OCI-LY1 (cell line): ENCODE measurements around the gene MRPL54.

Experiments
- H2AFZ ChIP-seq: fragments of 200-600 bp; sonication (generic), shearing (Covaris generic); 2 replicates; pipeline ENCODE4 v1.6.0; 2014; ENCODE audit warnings: antibody characterized with exemption, mild to moderate bottlenecking, low read length
- H3F3A ChIP-seq: fragments of 200-600 bp; sonication (generic), shearing (Covaris generic); 2 replicates; pipeline ENCODE4 v1.6.0; 2014; ENCODE audit warnings: mild to moderate bottlenecking, antibody characterized with exemption, low read length, moderate library complexity; ENCODE audit not compliant: insufficient read depth
- H3K27ac ChIP-seq: fragments of 200-600 bp; sonication (generic); 2 replicates; pipeline ENCODE4 v1.5.1; 2014; ENCODE audit warnings: low read length, mixed run types, mild to moderate bottlenecking, low read depth; ENCODE audit not compliant: poor library complexity, severe bottlenecking
- H3K27me3 ChIP-seq: fragments of 200-600 bp; sonication (generic); 2 replicates; pipeline ENCODE4 v1.6.0; 2014; ENCODE audit warnings: antibody characterized with exemption, mild to moderate bottlenecking, low read length, moderate library complexity; ENCODE audit not compliant: insufficient read depth
- H3K36me3 ChIP-seq: fragments of 200-600 bp; sonication (generic); 2 replicates; pipeline ENCODE4 v1.6.1; 2014; ENCODE audit warnings: mild to moderate bottlenecking, antibody characterized with exemption, low read length, moderate library complexity, mixed read lengths; ENCODE audit not compliant: insufficient read depth
- H3K4me1 ChIP-seq: fragments of 200-600 bp; sonication (generic); 2 replicates; pipeline ENCODE4 v1.5.1; 2014; ENCODE audit warnings: mild to moderate bottlenecking, low read length, moderate library complexity; ENCODE audit not compliant: insufficient read depth, severe bottlenecking
- H3K4me2 ChIP-seq: fragments of 200-600 bp; sonication (generic), shearing (Covaris generic); 2 replicates; pipeline ENCODE4 v1.6.1; 2014; ENCODE audit warnings: low read length
- H3K4me3 ChIP-seq: fragments of 200-600 bp; sonication (generic); 2 replicates; pipeline ENCODE4 v1.5.1; 2014; ENCODE audit warnings: low read length, low read depth, mild to moderate bottlenecking, mixed read lengths; ENCODE audit not compliant: poor library complexity, severe bottlenecking
- H3K79me2 ChIP-seq: fragments of 200-600 bp; shearing (Covaris generic); 2 replicates; pipeline ENCODE4 v1.6.1; 2016; ENCODE audit warnings: mixed run types, low read length, mixed read lengths; ENCODE audit not compliant: insufficient read depth
- H3K9ac ChIP-seq: fragments of 200-600 bp; sonication (generic), shearing (Covaris generic); 2 replicates; pipeline ENCODE4 v1.6.1; 2014; ENCODE audit warnings: mild to moderate bottlenecking, low read length, mixed read lengths
- H3K9me2 ChIP-seq: fragments of 200-600 bp; sonication (generic), shearing (Covaris generic); 2 replicates; pipeline ENCODE4 v1.6.1; 2014; ENCODE audit warnings: low read depth, mild to moderate bottlenecking, low read length, mixed read lengths
- H3K9me3 ChIP-seq: fragments of 200-600 bp; shearing (Covaris generic); 2 replicates; pipeline ENCODE4 v1.6.1; 2014; ENCODE audit warnings: low read length, mixed read lengths
- H4K20me1 ChIP-seq: fragments of 200-600 bp; sonication (generic), shearing (Covaris generic); 2 replicates; pipeline ENCODE4 v1.6.0; 2016; ENCODE audit warnings: mild to moderate bottlenecking, low read length; ENCODE audit not compliant: insufficient read depth
- CTCF ChIP-seq: fragments of 200-600 bp; sonication (generic), shearing (Covaris generic); IDR thresholded peaks from 2 replicates; pipeline ENCODE4 v1.5.1; 2017; ENCODE audit warnings: mild to moderate bottlenecking, antibody characterized with exemption, low read length, moderate library complexity, mixed read lengths
- EZH2 ChIP-seq: fragments of 200-600 bp; sonication (generic), shearing (Covaris generic); IDR thresholded peaks from 2 replicates; pipeline ENCODE4 v1.8.0; 2017; ENCODE audit warnings: borderline replicate concordance, mixed run types, mild to moderate bottlenecking, antibody characterized with exemption, low read length, moderate library complexity, mixed read lengths

The MRPL54 gene

GRCh38 chr19:3783660-3784584, 21.4 kb downstream of the MRPL54 start:
- H3K79me2 ChIP-seq: no peaks in the 10 kb centered on the region
- peaks cover 8% of the 10 kb centered on the region; the same call in 1 of the 2 replicates for H3K27me3 ChIP-seq
- H3K4me1 ChIP-seq: no peaks in the 10 kb centered on the region

GRCh38 chr19:3784607-3785450, 22.3 kb downstream of the MRPL54 start:
- Histone ChIP-seq H3K27me3 (peaks cover 8% of the 10 kb centered on the region; the same call in 1 of the 2 replicates), H3K4me2 (no peak overlapping the region), H3K9me2 (no peaks in the 10 kb centered on the region), H3K27ac (no peak overlapping the region), H3K36me3 (no peaks in the 10 kb centered on the region; the same call in 1 of the 2 replicates), H3K9ac (no peak overlapping the region), H3K79me2 (no peaks in the 10 kb centered on the region), H2AFZ (no peak overlapping the region), H3K4me1 (no peaks in the 10 kb centered on the region), H3K4me3 (no peak overlapping the region), H3F3A (no peaks in the 10 kb centered on the region), H4K20me1 (no peaks in the 10 kb centered on the region), H3K9me3 (peaks cover 13% of the 10 kb centered on the region)
- no peak for TF ChIP-seq EZH2

More at GRCh38 chr19:3783660-3784584, 21.4 kb downstream of the MRPL54 start:
- Histone ChIP-seq H3K36me3 (no peaks in the 10 kb centered on the region; the same call in 1 of the 2 replicates), H3K9me3 (peaks cover 13% of the 10 kb centered on the region), H2AFZ (no peak overlapping the region), H3K27ac (no peak overlapping the region), H3K9ac (no peak overlapping the region), H3F3A (no peaks in the 10 kb centered on the region), H4K20me1 (no peaks in the 10 kb centered on the region), H3K4me2 (no peak overlapping the region), H3K9me2 (no peaks in the 10 kb centered on the region), H3K4me3 (no peak overlapping the region)
- TF ChIP-seq EZH2: no peak
- peak; percentile 28; the same call in 1 of the 2 replicates for TF ChIP-seq CTCF

GRCh38 chr19:3785451-3785937, 23.0 kb downstream of the MRPL54 start:
- peaks cover 8% of the 10 kb centered on the region; the same call in 1 of the 2 replicates for H3K27me3 ChIP-seq
- H3K4me1 ChIP-seq: no peaks in the 10 kb centered on the region
- H3K4me2 ChIP-seq: no peak overlapping the region
- no peak overlapping the region for H3K9ac ChIP-seq
- H3K4me3 ChIP-seq: no peak overlapping the region
- H3F3A ChIP-seq: no peaks in the 10 kb centered on the region
- H4K20me1 ChIP-seq: no peaks in the 10 kb centered on the region
- no peaks in the 10 kb centered on the region; the same call in 1 of the 2 replicates for H3K36me3 ChIP-seq
- peaks cover 13% of the 10 kb centered on the region for H3K9me3 ChIP-seq
- TF ChIP-seq EZH2: no peak
- no peak for TF ChIP-seq CTCF
- no peaks in the 10 kb centered on the region for H3K79me2 ChIP-seq
- no peaks in the 10 kb centered on the region for H3K9me2 ChIP-seq
- no peak overlapping the region for H2AFZ ChIP-seq
- no peak overlapping the region for H3K27ac ChIP-seq
